GM19351 (cell line): ENCODE data around the gene PLXNA2.

Experiments
- ATAC-seq: cut with Tn5 transposase; IDR thresholded peaks from one replicate; pipeline ENCODE4 v1.9.1; 2021; ENCODE audit warnings: mild to moderate bottlenecking, moderate library complexity; ENCODE audit not compliant: unreplicated experiment

PLXNA2 gene

DNA sequence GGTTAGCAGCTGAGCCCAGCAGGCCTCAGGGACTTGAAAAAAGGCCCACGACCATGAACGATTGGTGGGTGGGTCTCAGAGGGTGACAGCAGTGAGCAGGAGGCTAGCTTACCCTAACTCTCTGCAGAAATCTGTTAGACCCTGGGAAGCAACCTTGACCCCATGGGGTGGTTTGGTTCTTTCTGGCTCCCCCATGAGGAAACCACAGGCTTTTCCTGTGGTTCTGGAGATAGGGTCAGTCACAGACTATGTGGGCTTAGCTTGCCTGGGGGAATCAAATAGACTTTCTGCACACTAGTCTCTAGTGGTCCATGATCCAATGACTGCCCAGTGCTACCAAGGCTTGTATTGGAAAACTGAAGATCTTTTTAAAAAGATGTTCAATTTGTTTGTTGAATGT lies 118.1 kb downstream of the PLXNA2 start:
- ATAC-seq = no peak

DNA sequence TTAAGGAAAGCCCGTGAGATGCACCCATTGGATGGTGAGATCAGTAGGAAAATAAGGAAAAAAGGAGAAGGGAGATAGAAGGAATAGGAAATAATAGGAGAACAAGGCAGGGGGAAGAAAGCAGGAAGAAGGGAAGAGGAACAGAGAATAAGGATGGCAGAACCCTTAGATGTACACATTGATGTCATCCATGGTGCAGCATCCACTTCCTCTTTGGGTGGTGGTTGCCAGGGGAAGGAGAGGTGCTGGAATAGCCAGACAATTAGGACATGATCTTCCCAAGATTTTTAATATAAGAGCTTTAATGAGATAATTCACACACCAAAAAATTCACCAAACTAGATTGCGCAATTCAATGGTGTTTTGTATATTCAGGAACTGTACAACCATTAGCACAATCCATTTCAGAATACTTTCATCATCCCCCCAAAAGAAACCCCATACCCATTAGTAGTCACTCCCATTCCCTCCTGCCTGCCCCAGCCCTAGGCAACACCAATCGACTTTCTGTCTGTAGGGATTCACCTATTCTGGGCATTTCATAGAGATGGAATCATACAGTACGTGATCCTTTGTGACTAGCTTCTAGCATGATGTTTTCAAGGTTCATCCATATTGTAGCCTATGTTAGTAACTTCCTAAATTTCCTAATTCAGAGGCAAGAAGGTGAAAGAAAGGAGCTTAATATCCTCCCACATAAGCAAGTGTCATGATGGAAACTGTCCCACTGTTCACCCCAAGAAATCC lies 121.4 kb downstream of the PLXNA2 start:
- no peak for ATAC-seq

DNA sequence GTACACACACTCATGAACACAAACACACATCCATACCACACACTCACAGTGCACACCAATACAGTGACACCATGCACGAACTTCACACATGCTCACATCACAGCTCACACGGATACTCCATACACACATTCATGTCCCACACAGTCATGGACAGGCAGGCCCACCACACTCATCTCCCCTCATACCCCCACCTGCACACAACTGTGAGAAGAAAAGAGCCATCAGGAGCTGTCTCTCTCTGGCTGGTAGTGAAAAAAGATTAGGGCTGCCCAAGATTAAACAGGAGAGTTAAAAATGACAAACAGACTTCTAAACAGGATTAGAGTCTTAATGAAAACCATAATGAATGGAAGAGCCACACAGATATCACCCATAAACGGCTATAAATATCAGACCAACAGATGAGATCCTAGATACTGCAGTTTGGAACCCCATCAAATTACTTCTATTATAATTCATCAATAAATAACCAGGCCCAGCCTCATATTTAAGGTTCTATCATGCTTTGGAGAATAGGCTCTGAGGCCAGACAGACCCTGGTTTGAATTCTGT lies 122.3 kb downstream of the PLXNA2 start:
- ATAC-seq = no peak

DNA sequence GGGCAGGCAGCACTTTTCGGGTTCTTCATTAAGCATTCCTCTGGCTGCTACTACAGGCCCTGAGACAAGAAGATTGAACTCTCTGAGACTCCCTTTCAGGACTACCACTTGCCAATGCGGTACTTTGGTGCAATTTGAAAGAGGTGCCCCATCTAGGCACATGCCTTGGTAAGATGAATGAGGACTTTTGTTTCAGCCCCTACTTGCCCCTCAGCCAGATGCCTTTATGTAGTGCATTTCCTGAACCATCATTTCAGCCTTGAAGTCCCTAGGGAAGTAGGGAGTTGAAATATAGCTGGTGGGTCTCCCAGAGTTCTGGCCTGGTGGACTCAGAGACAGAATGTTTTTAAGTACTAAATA lies 123.8 kb downstream of the PLXNA2 start:
- no peak for ATAC-seq

DNA sequence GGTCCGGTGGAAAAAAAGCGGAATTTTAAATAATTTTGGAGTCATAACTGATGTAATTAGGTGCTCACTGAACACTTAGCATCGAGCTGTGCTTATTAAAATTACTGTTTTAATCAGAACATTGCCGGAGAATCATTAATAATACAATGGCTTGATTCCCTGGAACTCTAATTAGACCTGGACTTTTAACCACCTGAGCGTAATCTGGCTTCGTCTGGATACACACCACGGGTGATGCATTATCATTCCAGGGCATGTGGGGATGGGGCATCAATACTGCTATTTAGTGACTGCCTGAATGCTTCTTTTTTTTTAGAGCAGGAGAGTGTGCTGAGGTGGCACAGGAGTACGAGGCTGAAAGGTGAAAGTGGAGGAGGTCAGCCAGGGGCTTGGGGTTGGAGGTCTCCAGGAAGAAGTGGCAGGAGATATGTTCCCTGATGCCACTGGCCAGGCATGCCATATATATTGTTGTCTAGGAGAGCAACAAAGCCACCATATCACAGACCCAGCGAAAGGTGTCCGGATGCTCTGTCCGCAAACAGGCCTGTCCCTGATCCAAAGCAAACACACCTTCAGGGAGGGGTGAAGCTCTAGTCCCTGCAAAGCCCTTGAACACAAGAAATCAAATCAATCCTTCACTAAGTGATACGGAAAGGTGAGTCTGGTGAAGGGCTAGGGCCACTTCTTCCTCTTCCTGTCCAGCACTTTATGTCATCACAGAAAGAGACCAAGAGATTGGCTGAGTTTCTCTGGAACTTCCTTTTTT lies 125.2 kb downstream of the PLXNA2 start:
- ATAC-seq = no peak

DNA sequence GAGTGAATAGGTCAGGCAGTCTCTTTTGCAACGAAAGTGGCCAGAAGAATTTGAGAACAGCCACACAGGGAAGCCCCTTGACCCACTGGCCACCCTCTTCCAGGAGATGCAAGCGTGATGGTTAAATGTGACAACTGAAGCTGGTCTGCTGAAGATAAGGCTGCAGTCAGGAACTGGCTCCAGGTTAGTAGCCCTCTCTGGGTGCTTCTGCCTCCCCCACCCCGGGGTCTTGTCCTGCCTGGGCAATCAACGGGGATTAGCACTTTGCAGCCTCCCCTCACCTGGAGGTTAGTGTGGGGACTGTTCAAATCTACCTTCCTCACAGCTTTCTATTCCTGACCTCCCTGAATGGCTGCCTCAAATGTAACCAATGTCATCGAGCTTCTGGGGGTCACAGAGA lies 125.9 kb downstream of the PLXNA2 start:
- ATAC-seq = no peak

DNA sequence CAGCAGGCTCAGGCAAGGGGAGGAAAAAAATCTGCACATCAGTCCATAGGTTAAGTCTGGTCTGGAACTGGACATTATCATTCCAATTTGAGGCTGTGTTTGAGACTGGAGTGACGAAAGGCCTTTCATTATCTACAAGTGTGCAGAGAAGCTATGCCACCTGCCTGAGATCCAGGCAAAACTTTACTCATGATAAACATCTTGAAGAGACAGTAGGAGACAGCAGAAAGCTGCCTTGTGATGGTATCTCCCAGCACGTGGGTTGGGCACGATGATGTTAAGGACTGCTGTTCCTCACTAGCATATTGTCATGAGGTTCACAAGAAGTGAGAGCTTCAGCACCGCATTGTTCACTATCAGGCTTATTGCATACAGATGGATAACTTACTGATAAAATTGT lies 126.4 kb downstream of the PLXNA2 start:
- ATAC-seq = no peak

DNA sequence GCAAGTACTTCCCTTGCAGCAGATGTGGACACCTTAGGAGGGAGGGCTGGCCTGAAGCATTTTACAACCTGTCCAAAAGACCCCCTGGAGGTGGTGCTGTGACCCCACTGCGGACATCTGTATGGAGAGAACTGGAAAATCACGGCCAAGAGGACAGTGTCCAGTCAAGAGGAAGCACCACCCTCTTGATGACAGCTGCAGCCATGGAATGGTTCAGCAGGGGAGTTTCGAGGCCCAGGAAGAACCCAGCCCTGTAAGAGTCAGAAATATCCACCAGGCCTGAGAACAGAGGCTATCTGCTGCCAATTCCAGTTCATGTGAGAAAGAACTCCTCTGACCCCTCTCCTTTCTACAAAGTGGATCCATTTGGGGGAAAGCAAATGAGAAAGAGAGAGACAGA lies 126.8 kb downstream of the PLXNA2 start:
- no peak for ATAC-seq

DNA sequence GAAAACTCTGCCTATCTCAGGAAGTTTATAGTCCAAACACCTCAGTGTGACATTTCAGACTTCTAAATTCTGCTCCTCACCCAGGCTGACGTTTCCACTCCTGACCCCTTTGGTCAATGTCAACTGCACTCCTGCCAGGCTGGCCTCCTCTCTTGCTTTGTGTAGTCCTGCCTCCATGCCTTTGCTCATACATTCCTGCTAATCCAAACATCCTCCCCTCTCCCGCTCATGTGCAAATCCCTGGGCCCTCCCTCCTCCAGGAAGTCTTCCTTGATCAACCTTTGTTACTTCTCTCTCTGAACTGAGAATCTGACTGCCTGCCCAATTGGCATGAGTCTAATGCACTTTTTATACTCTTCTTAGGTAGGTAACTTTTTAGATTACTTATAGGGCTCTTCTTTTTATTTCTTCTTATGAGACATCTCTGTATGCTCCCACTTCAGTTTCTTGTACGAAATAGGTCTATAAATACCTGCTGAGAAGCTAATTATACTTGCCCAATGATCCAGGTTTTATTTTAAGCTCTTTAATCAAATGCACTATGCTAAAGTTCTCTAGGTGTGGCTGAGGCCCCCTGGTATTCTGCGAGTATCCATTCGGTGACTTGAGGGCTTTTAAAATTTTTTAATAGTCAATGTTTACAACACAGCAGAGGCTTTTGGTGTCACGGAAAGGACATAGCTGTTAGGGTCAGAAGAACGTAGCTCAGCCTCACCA lies 128.1 kb downstream of the PLXNA2 start:
- ATAC-seq = no peak

DNA sequence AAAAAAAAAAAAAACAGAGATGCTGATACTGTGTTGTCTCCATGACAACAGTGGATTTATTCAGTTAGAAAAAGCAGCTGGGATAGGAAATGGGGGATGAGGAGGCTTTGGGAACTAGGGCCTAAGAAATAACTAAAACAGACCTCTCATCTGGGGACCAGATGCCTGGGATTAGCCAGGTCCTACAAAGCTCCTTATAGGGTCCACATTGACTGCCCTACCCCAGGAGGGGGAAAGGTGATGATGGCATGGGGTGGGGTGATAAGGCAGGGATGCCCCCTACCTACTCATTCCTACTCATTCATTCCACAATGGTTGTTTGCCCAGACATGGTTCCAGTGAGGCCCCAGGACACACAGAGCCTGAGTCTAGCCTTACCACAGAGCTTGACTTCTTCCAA lies 131.2 kb downstream of the PLXNA2 start:
- no peak for ATAC-seq

DNA sequence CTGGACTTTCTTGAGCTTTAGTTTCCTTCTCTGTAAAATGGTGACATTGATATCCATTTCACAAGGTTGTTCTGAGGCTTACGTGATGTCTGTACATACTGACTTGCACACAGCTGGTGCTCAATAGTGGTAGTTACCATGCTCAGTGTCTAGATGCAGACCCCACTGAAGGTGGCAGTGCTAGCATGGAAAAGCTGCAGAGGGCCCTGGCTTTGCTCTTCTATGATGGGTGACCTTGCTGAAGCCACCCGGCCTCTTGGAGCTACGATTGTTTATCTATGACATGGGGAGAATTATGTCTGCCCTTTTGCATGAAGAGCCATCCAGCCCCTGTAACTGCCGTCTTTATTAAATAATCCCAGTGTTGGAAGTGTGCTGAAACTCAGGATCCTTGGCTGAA lies 131.8 kb downstream of the PLXNA2 start:
- no peak for ATAC-seq

DNA sequence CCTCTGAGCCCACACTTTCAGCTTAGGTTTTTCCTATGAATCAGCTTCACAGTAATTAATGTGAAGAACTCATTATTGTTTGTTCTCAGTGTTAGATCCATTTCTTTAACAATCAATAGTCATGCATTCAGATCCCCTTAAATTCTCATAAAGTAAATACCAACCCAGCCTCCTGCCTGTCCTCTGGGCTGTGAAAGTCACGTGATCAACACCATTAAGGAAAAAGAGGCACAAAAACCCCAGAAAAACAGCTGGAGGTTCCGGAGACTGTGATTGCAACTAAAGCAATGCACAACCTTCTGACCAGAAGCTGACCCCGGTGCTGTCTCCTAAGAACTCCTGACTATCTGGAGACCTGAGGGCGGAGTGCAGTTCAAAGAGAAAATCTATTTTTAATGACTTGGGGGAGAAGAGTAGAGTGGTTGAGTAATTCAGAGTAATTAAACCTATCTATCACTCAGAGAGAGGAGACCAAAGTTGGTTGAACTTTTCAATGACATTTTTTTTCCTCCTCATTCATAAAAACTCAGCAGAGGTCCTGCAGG lies 132.5 kb downstream of the PLXNA2 start:
- ATAC-seq = no peak

DNA sequence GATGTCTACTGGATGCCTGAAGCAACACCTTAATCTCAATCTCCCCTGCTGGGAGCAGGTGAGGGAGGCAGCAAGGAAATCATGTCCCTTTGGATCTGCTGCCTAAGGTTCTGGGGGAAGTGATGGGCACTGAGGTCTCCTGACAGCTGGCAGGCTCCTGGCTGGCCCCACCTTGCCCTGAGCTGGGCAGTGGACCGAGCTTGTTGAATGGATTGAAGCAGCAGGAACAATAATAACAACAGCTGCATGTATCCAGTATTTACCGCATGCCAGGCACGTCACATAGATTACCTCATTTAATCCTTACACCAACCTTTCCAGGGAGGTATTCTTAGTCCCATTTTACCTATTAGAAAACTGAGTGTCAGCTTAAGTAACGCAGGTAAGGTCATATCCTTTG lies 133.9 kb downstream of the PLXNA2 start:
- ATAC-seq = no peak

DNA sequence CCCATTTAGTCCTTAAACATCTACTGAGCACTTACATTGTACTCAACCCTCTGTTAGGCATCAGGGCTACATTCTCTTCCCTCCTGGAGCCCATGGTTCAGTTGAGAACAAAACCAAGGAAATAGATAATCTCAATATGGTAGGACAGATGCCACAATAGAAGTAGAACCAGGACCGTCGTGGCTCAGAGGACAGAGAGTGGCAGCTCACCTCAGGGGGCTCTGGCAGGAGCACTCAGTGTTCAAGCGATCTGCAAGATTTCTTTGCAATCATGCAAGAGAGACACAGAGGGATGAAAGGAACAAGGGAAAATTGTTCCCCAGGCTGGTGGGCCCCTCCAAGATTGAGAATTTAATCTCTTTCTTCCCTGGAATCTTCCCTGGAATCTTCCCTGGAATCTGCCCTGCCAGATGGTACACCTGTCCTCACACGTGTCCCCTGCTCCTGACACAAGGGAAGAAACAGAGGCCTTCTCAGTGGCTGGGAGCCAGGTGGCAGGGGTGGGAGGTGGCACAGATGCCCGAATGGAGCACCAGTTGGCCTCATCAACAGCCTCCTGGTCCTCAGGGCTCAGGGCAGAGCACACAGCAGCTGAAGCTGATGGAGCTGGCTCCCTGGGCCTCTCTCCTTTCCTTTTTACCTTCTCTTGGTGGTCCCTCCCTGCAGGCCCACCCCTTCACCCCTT lies 135.4 kb downstream of the PLXNA2 start:
- no peak for ATAC-seq

DNA sequence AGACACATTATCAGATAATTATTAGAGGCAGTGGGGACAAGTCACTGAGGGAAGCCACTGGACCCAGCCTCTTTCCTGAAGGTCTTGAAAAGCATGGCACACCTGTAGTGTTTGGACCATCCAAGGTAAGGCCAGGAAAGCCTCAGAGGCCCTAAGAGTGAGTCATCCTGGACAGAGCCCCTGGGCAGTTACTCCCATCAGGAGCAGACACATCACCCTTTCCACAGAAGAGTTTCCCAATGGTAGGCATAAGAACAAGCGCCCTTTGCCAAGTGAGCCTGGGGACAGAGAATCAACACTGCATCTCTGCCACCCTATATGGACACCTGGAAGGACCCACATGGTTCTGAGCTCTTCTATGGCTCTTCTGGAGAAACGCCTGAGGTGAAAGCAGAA lies 136.0 kb downstream of the PLXNA2 start:
- ATAC-seq = no peak

DNA sequence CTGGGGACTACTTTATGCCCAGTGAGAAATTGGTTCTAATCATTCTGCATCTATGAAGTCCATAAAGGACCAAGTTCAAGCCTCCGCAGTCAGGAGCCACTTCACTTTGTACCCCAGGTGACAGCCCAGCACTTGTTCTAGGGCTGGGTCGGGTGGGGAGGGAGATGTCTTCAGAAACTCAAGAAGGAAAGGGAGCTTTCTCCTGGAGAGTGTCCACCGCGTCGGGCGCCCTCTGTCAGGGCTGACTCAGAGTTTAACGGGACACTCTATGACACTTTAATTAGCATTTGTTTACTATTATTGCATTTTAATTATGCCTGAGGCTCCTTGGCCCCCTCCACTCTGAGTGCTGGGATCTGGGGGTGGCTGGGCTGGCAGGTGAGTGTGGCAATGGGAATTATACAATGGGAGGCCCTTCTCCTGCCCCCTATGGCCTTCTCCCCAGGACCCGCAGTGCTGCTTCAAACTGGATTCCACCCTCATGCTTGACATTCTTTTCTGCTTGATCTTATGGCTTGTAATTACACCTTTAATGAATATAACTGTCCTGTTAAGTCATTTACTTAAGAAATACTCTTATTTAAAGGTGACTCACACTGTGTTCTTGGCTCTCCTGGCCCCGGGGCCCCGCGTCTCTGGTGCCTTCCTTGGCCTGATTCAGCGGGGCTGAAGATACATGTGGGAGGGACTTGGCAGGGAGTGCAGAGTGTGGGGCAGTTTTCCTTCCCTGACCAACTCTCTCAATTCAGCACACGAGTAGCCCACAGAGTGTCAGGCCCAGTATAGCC lies 136.6 kb downstream of the PLXNA2 start:
- ATAC-seq = no peak

DNA sequence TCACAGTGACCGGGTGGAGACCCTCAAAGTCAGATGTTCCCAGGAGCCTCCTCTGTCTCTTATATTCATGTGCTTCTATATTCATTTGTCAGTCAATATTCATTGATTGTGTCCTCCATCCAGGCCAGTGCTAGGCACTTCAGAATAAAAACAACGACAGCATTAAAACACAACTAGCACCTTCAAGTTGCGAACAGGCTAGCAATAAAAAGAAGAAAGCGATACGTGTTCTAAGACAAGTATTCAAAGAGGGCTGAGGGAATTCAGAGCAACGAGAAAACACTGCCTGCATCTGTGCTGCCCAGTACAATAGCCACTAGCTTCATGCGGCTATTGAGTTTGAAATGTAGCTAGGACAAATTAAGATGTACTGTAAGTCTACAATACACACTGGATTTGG lies 138.0 kb downstream of the PLXNA2 start:
- ATAC-seq = no peak

DNA sequence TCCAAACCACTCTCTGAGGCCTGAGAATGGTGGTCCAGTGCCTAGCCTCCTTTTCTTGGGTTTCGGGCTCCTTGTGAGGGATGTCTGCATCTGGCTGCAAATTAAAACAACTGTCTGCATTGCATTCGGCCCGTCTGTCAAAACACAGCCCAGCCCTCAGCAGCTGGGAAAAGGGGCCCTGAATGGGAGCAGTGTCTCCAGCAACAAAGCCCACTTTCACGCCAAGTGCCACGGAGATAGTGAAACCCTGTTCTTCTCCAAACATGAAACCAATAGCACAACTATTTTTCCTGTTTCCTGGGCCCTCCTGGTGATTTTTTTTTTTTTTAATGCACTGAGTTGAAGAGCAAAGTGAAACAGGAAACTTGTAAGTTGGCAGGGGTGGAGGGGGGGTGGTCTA lies 138.4 kb downstream of the PLXNA2 start:
- no peak for ATAC-seq

DNA sequence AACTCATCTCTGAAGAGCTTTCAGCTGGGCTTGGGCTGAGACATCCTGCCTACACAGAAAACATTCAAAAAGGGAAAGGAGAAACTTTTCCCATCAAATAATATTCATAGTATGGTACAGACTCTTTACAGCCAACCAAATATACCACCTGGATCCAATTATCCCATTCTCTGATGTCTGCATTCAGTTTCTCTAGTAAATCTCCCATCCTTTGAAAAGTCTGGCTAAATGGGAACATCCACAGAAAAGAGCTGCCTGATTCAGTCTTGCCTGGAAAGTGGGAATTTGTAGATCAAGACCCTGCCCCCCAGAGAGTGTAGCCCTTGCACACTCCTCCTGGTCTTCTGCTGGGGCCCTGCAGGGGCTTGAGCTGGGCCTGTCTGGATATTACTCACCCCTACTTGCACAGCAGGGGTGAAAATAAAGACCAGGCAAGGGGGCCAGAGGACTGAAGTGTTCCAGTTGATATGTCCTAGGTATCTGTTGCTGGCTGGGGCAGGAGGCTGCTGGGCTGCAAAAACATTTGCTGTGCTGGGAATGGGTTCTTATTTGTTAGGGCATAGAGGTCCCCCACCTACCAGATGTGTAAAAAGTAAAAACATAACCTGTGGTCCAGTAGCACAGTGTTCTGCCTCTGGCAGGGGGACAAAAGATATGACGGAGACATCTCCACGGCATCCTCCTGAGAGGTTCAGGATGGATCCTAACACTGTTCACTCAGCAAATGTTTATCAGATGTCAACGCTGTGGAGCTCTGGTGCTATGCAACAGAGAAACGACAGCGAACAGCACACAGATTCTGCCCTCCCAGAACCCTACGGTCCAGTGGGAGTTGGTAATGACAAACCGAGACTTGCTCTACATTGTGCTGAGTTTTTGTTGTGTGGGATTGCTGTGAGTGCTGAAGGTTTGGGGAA lies 140.3 kb downstream of the PLXNA2 start:
- ATAC-seq = no peak
